Central memory CD8-positive, alpha-beta T cell (primary cell): ENCODE results near the gene ABCD1.
"Not testable (repeated sequence)": the region's sequence is repeated elsewhere in the genome, so short reads cannot be mapped to it uniquely, and the experiment has no call there.

ENCODE experiments used
- ATAC-seq: fragments of 150-1000 bp; cut with Tn5 transposase; replicated peaks from 2 replicates; pipeline ENCODE4 v1.10.0; 2022; ENCODE audit warnings: mild to moderate bottlenecking, moderate FRiP score, moderate number of reproducible peaks; ENCODE audit not compliant: poor library complexity, severe bottlenecking; ENCODE audit errors: extremely low read depth
- DNase-seq, 2 donors: peaks; one replicate each; pipeline ENCODE4 v3.0.0; 2021; ENCODE audit warnings: low spot score in 2 of 2
- H3K27ac Mint-ChIP-seq: one replicate; pipeline ENCODE4 v1.8.0; 2022; ENCODE audit warnings: low read depth, mild to moderate bottlenecking, moderate library complexity, mixed read lengths
- H3K27me3 Mint-ChIP-seq: one replicate; pipeline ENCODE4 v1.8.0; 2022; ENCODE audit warnings: mixed read lengths
- H3K36me3 Mint-ChIP-seq: one replicate; pipeline ENCODE4 v1.8.0; 2022; ENCODE audit warnings: mild to moderate bottlenecking, moderate library complexity, mixed read lengths; ENCODE audit not compliant: insufficient read depth
- H3K4me1 Mint-ChIP-seq: one replicate; pipeline ENCODE4 v1.8.0; 2022; ENCODE audit warnings: mixed read lengths
- H3K4me3 Mint-ChIP-seq: one replicate; pipeline ENCODE4 v1.8.0; 2022; ENCODE audit warnings: mild to moderate bottlenecking, moderate library complexity, mixed read lengths
- H3K9me3 Mint-ChIP-seq: one replicate; pipeline ENCODE4 v1.8.0; 2022; ENCODE audit warnings: mixed read lengths

ABCD1 gene

GRCh38 chrX:153697924-153698865 is 26.5 kb upstream of the ABCD1 start:
- DNase-seq (no peak), ATAC-seq (no peak)
- Mint-ChIP-seq H3K27me3 (no peaks in the 10 kb centered on the region), H3K4me3 (no peak overlapping the region), H3K27ac (peak overlapping the region; percentile 73), H3K36me3 (peaks cover 5% of the 10 kb centered on the region), H3K4me1 (no peaks in the 10 kb centered on the region), H3K9me3 (no peaks in the 10 kb centered on the region)

DNA sequence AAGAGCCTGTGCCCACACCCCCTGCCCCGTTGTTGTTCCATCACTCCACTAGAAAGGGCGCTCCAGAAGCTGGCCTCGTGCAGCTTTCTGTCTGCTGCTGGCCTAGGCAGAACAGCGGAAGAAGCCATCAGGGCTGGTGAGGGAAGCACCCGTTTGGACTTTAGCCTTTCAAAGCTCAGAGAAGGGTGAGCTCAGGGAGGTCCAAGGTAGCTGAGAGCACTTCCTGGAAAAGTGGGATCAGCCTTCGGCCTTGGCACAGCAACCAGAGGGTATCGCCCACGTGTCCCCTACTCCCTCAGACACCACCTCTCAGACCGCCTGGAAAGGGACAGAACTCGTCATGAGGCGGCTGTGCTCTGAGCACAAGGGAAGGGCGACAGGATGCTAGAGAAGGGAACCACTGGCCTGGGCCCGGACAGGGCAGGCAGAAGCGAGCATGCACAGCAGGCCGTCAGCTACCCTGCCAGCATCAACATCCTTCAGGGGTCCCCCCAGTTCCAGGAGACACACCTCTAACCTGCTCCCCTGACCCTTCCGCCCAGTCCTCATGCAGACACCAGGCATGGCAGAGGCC is 25.4 kb upstream of the ABCD1 start:
- H3K27ac Mint-ChIP-seq, H3K4me1 Mint-ChIP-seq, H3K27me3 Mint-ChIP-seq, H3K36me3 Mint-ChIP-seq, H3K9me3 Mint-ChIP-seq, ATAC-seq, H3K4me3 Mint-ChIP-seq, DNase-seq: not testable (repeated sequence)

- not testable (repeated sequence) for H3K9me3 Mint-ChIP-seq, H3K36me3 Mint-ChIP-seq
These were observed 24.8 kb upstream of the ABCD1 start for GRCh38 chrX:153699784-153700371.

DNA sequence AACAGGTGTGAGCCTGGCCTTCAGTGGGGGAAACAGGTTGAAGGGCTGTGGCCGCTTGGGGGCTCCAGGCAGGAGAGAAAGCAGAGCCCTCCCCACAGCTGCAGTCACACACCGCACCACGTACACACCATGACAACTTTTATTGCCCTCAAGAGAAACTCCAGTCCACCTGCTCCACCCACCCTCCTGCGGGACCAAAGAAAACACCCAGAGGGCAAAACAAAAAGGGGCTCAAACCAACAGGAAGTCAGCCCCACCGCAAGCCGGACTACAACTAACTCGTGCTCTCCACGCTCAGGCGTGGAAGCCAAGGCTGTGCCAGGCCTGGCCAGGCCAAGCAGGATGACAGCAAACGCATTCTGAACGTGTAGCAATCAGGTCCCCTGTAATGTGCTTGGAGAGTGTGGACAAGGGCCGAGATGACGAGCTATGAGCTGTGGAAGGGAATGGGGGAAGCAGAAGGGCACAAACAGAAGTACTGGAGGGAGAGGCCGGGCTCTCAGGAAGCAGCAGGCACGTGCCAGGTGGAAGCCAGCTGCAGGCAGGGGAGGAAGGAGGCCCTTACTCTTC is 24.2 kb upstream of the ABCD1 start:
- ATAC-seq = no peak
- Mint-ChIP-seq H3K4me3 (no peak overlapping the region), H3K36me3 (peaks cover 5% of the 10 kb centered on the region), H3K27ac (no peak overlapping the region), H3K9me3 (no peaks in the 10 kb centered on the region), H3K4me1 (no peaks in the 10 kb centered on the region), H3K27me3 (no peaks in the 10 kb centered on the region)
- DNase-seq = no peak

More at GRCh38 chrX:153699784-153700371, 24.8 kb upstream of the ABCD1 start:
- H3K4me1 Mint-ChIP-seq, H3K27ac Mint-ChIP-seq, DNase-seq, H3K4me3 Mint-ChIP-seq, ATAC-seq, H3K27me3 Mint-ChIP-seq: not testable (repeated sequence)

- Mint-ChIP-seq H3K4me3 (no peak overlapping the region), H3K27ac (no peak overlapping the region), H3K36me3 (peaks cover 4% of the 10 kb centered on the region), H3K27me3 (no peaks in the 10 kb centered on the region), H3K4me1 (no peaks in the 10 kb centered on the region), H3K9me3 (no peaks in the 10 kb centered on the region)
- DNase-seq = no peak
- no peak for ATAC-seq
These were observed 23.7 kb upstream of the ABCD1 start for GRCh38 chrX:153700967-153701366.

DNA sequence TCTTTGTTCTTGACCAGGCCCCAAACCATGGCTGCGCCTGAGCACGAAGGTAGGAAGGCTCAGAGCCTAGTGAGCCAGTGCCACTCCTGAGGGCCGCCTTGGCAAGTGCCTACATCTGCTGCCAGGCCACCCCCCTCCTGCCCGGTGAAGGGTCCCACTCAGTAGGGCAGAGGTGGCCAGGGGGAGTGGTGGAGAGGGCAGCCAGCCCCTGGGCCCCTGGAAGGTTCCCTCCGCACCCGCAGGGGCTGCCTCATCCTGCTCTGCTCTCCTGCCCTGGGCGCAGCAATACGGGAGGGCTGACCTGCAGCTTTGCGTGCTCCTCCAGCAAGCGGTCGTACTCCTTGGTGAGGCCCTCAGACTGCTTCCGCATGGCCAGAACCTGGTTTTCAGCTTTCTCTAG is 22.9 kb upstream of the ABCD1 start:
- no peak overlapping the region for H3K27ac Mint-ChIP-seq
- H3K4me3 Mint-ChIP-seq = no peak overlapping the region
- peaks cover 5% of the 10 kb centered on the region for H3K36me3 Mint-ChIP-seq
- no peaks in the 10 kb centered on the region for H3K27me3 Mint-ChIP-seq
- H3K4me1 Mint-ChIP-seq = peaks cover 6% of the 10 kb centered on the region
- ATAC-seq (no peak), DNase-seq (no peak)
- H3K9me3 Mint-ChIP-seq = no peaks in the 10 kb centered on the region

GRCh38 chrX:153702336-153703035 is 22.2 kb upstream of the ABCD1 start:
- Mint-ChIP-seq H3K4me1 (peaks cover 7% of the 10 kb centered on the region), H3K36me3 (peaks cover 1% of the 10 kb centered on the region), H3K4me3 (no peak overlapping the region), H3K9me3 (no peaks in the 10 kb centered on the region), H3K27ac (no peak overlapping the region), H3K27me3 (no peaks in the 10 kb centered on the region)
- DNase-seq (no peak), ATAC-seq (no peak)

DNA sequence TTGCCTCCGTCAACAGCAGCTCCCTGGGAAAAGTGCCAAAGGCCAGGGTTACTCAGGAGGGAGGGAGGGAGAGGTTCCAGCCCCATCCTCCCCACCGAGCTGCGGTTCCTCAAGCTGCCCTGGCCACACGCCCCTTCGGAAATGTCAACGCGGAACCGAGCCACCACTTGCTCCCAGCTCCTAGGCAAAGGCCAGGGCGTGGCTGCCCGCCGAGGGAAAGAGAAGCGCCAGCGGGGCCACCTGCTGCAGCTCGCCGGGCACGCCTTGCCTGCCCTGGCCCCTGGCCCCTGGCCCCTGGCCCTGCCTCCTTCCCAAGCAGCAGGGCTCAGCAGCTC is 21.7 kb upstream of the ABCD1 start:
- Mint-ChIP-seq H3K27ac (no peak overlapping the region), H3K4me3 (no peak overlapping the region), H3K4me1 (peaks cover 7% of the 10 kb centered on the region), H3K9me3 (no peaks in the 10 kb centered on the region), H3K27me3 (no peaks in the 10 kb centered on the region), H3K36me3 (peaks cover 1% of the 10 kb centered on the region)
- DNase-seq (no peak), ATAC-seq (no peak)

DNA sequence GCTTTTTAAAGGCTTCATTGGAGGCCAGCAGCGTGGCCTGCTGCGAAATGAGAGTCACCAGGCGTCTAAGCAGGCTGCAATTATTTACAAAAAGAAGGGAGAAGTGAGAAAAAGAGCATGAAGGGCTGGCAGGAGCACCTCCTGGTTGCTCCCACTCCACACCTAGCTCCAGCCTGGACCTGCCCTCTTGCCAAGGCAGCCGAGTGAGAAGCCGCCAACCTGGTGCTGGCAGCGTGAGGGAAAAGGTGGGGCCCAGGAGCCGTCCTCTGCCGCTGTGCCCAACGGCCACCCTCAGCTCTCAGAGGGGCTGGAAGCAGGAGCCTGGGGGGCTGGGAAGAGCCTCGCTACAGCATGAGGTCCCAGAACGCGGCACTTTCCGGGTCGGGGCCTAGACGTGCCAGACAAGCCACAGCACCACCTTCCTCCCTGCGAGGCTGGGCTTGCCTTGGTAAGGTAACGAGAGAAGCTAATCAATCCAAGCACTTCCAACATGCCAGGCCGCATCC is 20.6 kb upstream of the ABCD1 start:
- ATAC-seq (no peak), DNase-seq (no peak)
- Mint-ChIP-seq H3K9me3 (no peaks in the 10 kb centered on the region), H3K27me3 (no peaks in the 10 kb centered on the region), H3K36me3 (peaks cover 4% of the 10 kb centered on the region), H3K4me1 (peaks cover 7% of the 10 kb centered on the region), H3K27ac (no peak overlapping the region), H3K4me3 (no peak overlapping the region)

GRCh38 chrX:153704631-153705402 is 19.8 kb upstream of the ABCD1 start:
- peak overlapping the region; percentile 41 for H3K27ac Mint-ChIP-seq
- H3K36me3 Mint-ChIP-seq, H3K4me1 Mint-ChIP-seq, H3K9me3 Mint-ChIP-seq, H3K27me3 Mint-ChIP-seq, DNase-seq, ATAC-seq, H3K4me3 Mint-ChIP-seq: not testable (repeated sequence)

GRCh38 chrX:153705403-153706060 is 19.1 kb upstream of the ABCD1 start:
- not testable (repeated sequence) for DNase-seq, H3K27me3 Mint-ChIP-seq, H3K9me3 Mint-ChIP-seq, H3K4me1 Mint-ChIP-seq, H3K4me3 Mint-ChIP-seq, H3K36me3 Mint-ChIP-seq, ATAC-seq
- H3K27ac Mint-ChIP-seq = peak overlapping the region; percentile 41
